NCI-H2081 treated with DMSO at 0.1 percent for 48 hours (cell line): ENCODE results near the gene ZNF570.

Source experiments
- DNase-seq: peaks from one replicate; lab custom pipeline; 2025; lab: John Stamatoyannopoulos, UW

ZNF570 gene

GRCh38 chr19:37468961-37469777 is at the start of gene ZNF570:
ZNF570 (plus strand) TSS chr19:37469356; CDS start chr19:37470355, 999 bp downstream.
- DNase-seq, result peak; percentile 39

- no peak for DNase-seq
Measured at GRCh38 chr19:37452500-37453245, 16.5 kb upstream of the ZNF570 start.

GRCh38 chr19:37466277-37466797 is 2.8 kb upstream of the ZNF570 start:
- no peak for DNase-seq

GRCh38 chr19:37466798-37467607 is 2.2 kb upstream of the ZNF570 start, which contains the start of gene ZNF569:
ZNF569 (minus strand) TSS chr19:37467444; CDS start chr19:37444921, 22,523 bp downstream.
- peak; percentile 38 for DNase-seq

GRCh38 chr19:37467608-37468090 is 1.5 kb upstream of the ZNF570 start:
- DNase-seq, result no peak

GRCh38 chr19:37470216-37470615 is 1.1 kb downstream of the ZNF570 start:
- DNase-seq, result no peak

GRCh38 chr19:37472165-37472564 is 3.0 kb downstream of the ZNF570 start:
- no peak for DNase-seq

GRCh38 chr19:37484406-37485168 is 15.4 kb downstream of the ZNF570 start:
- DNase-seq, result no peak

- no peak for DNase-seq
Measured at GRCh38 chr19:37492213-37492612, 23.1 kb downstream of the ZNF570 start.

- no peak for DNase-seq
Measured at GRCh38 chr19:37505958-37506386, 36.8 kb downstream of the ZNF570 start.

- peak; percentile 29 for DNase-seq
Measured at GRCh38 chr19:37506387-37507166, 37.4 kb downstream of the ZNF570 start, which contains the start of gene ZNF793. ZNF793 (plus strand) TSS chr19:37506939; CDS start chr19:37523440, 16,501 bp downstream.

- no peak for DNase-seq
Measured at GRCh38 chr19:37507167-37507464, 38.0 kb downstream of the ZNF570 start.

- no peak for DNase-seq
Measured at GRCh38 chr19:37511186-37511585, 42.0 kb downstream of the ZNF570 start.

GRCh38 chr19:37511821-37512220 is 42.7 kb downstream of the ZNF570 start:
- DNase-seq, result no peak

- DNase-seq, result no peak
Measured at GRCh38 chr19:37513397-37513796, 44.2 kb downstream of the ZNF570 start.

GRCh38 chr19:37519890-37520289 is 50.7 kb downstream of the ZNF570 start:
- no peak for DNase-seq

GRCh38 chr19:37537391-37537947 is 68.3 kb downstream of the ZNF570 start:
- no peak for DNase-seq
